ENCODE measurements around the gene TRIO. TPM values are rescaled to one million over a fixed set of nuclear protein-coding genes. Genes with fewer than 3 reads are reported as not detected.

Gene TRIO
- total RNA-seq, 1 experiment from 2014 or later = 211 TPM

DNA sequence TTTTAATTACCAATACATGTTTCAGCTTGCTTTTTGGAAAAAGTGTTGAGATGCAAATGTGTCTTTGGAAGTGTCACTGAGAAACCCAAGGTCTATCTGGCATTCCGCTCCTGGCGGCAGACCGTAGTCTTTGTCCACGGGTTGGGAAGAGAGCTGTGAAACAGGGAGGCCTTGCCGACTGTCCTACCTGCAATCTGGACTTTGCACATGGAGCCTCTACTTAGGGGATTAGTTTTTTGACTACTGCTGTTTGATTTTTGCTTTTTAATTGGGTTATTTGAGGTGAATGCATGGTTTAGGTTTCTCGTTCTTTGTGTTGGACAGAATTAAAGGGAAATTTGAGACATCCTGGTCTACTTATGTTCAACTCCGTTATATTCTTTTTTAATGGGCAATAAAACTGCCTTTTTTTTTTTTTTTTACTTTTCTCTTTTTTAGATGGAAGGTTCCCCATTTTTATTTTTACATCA lies 25.7 kb downstream of the TRIO start:
- DNase-seq (no peak), ATAC-seq (no peak)
- TF ChIP-seq EZH2 (IDR thresholded peaks at IDR 0.05; ENCODE audit: low read length, unreplicated experiment) = no peak
- Histone ChIP-seq H3K79me2 (ENCODE audit: low read length) (peaks cover 100% of the 10 kb centered on the region), H3F3A (ENCODE audit: low read length, unreplicated experiment) (no peaks in the 10 kb centered on the region), H3K4me1 (ENCODE audit: insufficient read depth, low read length) (peaks cover 85% of the 10 kb centered on the region), H3K27me3 (ENCODE audit: low read length) (no peaks in the 10 kb centered on the region), H3K36me3 (ENCODE audit: low read depth, low read length) (peaks cover 9% of the 10 kb centered on the region), H3K4me2 (ENCODE audit: low read length) (no peak overlapping the region), H3K4me3 (ENCODE audit: low read length) (no peak overlapping the region), H3K9me2 (replicated peaks; ENCODE audit: low read length) (no peaks in the 10 kb centered on the region), H4K20me1 (ENCODE audit: low read length) (peaks cover 78% of the 10 kb centered on the region), H2AFZ (ENCODE audit: low read length) (no peak overlapping the region), H3K9ac (ENCODE audit: low read length) (no peak overlapping the region), H3K27ac (ENCODE audit: low read length) (no peak overlapping the region), H3K9me3 (ENCODE audit: low read length) (peaks cover 2% of the 10 kb centered on the region; the same call in 1 of the 2 replicates)
- BruUV-seq (replicated peaks) = no TSS peak
- CTCF ChIA-PET = no interaction called here
- intact Hi-C loops (cut with micrococcal nuclease) = no loop called here
- POLR2A ChIA-PET (ENCODE audit: unreplicated experiment) = no interaction called here

DNA sequence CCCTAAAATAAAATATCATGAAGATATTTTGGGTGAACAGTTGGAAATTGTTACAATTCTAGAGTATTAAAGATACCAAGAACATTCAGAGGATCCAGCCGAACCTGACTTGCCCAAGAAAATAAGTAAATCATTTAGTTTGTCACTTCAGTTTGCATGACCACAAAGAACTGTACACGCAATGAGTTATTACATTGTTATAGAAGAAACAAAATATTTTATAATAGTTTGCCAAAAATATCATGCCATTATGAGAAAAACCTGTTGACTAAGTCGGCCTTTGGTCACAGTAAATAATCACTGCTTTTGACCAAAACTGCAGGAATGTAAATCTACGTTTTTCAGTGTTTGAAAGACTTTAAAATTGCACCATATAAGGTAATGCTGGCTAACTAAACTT lies 27.9 kb downstream of the TRIO start:
- Histone ChIP-seq H3F3A (ENCODE audit: low read length, unreplicated experiment) (no peaks in the 10 kb centered on the region), H3K27me3 (ENCODE audit: low read length) (no peaks in the 10 kb centered on the region), H3K9ac (ENCODE audit: low read length) (no peak overlapping the region), H3K4me3 (ENCODE audit: low read length) (no peak overlapping the region), H3K79me2 (ENCODE audit: low read length) (peaks cover 100% of the 10 kb centered on the region), H3K4me2 (ENCODE audit: low read length) (no peak overlapping the region), H3K27ac (ENCODE audit: low read length) (no peak overlapping the region), H3K4me1 (ENCODE audit: insufficient read depth, low read length) (peaks cover 88% of the 10 kb centered on the region), H2AFZ (ENCODE audit: low read length) (no peak overlapping the region), H3K9me3 (ENCODE audit: low read length) (no peaks in the 10 kb centered on the region), H4K20me1 (ENCODE audit: low read length) (peaks cover 82% of the 10 kb centered on the region), H3K9me2 (replicated peaks; ENCODE audit: low read length) (no peaks in the 10 kb centered on the region), H3K36me3 (ENCODE audit: low read depth, low read length) (peaks cover 2% of the 10 kb centered on the region; the same call in 1 of the 2 replicates)
- TF ChIP-seq EZH2 (IDR thresholded peaks at IDR 0.05; ENCODE audit: low read length, unreplicated experiment) = no peak
- TF ChIP-seq, protein P1, sequence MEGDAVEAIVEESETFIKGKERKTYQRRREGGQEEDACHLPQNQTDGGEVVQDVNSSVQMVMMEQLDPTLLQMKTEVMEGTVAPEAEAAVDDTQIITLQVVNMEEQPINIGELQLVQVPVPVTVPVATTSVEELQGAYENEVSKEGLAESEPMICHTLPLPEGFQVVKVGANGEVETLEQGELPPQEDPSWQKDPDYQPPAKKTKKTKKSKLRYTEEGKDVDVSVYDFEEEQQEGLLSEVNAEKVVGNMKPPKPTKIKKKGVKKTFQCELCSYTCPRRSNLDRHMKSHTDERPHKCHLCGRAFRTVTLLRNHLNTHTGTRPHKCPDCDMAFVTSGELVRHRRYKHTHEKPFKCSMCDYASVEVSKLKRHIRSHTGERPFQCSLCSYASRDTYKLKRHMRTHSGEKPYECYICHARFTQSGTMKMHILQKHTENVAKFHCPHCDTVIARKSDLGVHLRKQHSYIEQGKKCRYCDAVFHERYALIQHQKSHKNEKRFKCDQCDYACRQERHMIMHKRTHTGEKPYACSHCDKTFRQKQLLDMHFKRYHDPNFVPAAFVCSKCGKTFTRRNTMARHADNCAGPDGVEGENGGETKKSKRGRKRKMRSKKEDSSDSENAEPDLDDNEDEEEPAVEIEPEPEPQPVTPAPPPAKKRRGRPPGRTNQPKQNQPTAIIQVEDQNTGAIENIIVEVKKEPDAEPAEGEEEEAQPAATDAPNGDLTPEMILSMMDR (conservative IDR thresholded peaks at IDR 0.05; ENCODE audit: low read depth, low read length) = no peak
- TF ChIP-seq EZH2phosphoT487 (IDR thresholded peaks at IDR 0.05; ENCODE audit: borderline replicate concordance, low read length) = no peak
- ATAC-seq (no peak), DNase-seq (no peak)
- POLR2A ChIA-PET (ENCODE audit: unreplicated experiment) = no interaction called here
- CTCF ChIA-PET = no interaction called here
- intact Hi-C loops (cut with micrococcal nuclease) = no loop called here
- BruUV-seq (replicated peaks) = no TSS peak

DNA sequence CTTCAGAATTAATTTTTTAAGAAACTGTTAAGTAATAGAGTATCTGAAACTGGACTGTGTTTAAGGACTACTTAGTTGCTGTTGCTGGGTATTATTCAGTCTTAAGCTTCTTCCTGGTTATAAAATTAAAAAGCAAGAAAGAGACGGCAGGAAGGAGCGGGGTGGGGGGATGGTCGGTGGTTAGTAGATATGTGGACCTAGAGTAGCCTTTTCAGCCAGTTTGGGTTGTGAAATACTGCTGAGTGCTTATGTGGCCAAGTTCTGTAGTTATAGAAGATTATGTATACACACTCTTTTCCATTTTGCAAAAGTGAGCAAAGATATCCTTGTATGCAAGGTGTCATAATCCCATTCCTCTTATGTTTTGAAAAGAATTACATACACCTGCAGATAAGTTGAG lies 28.5 kb downstream of the TRIO start:
- no peak for ATAC-seq
- peaks cover 82% of the 10 kb centered on the region for H3K4me1 ChIP-seq (ENCODE audit: insufficient read depth, low read length)
- no peak overlapping the region for H3K4me3 ChIP-seq (ENCODE audit: low read length)
- intact Hi-C loops (cut with micrococcal nuclease) = no loop called here
- peaks cover 100% of the 10 kb centered on the region for H3K79me2 ChIP-seq (ENCODE audit: low read length)
- DNase-seq = no peak
- TF ChIP-seq, protein P1 (conservative IDR thresholded peaks at IDR 0.05; ENCODE audit: low read depth, low read length) = no peak
- no peak for TF ChIP-seq EZH2 (IDR thresholded peaks at IDR 0.05; ENCODE audit: low read length, unreplicated experiment)
- TF ChIP-seq EZH2phosphoT487 (IDR thresholded peaks at IDR 0.05; ENCODE audit: borderline replicate concordance, low read length) = no peak
- peaks cover 2% of the 10 kb centered on the region; the same call in 1 of the 2 replicates for H3K36me3 ChIP-seq (ENCODE audit: low read depth, low read length)
- no peak overlapping the region for H2AFZ ChIP-seq (ENCODE audit: low read length)
- no peak overlapping the region for H3K4me2 ChIP-seq (ENCODE audit: low read length)
- CTCF ChIA-PET = no interaction called here
- peaks cover 76% of the 10 kb centered on the region for H4K20me1 ChIP-seq (ENCODE audit: low read length)
- no peak overlapping the region for H3K9ac ChIP-seq (ENCODE audit: low read length)
- H3K9me3 ChIP-seq (ENCODE audit: low read length) = no peaks in the 10 kb centered on the region
- no peaks in the 10 kb centered on the region for H3F3A ChIP-seq (ENCODE audit: low read length, unreplicated experiment)
- POLR2A ChIA-PET (ENCODE audit: unreplicated experiment) = no interaction called here
- H3K27ac ChIP-seq (ENCODE audit: low read length) = no peak overlapping the region
- H3K9me2 ChIP-seq (replicated peaks; ENCODE audit: low read length) = no peaks in the 10 kb centered on the region
- H3K27me3 ChIP-seq (ENCODE audit: low read length) = no peaks in the 10 kb centered on the region
- no TSS peak for BruUV-seq (replicated peaks)
